SJCRH30 (cell line): ENCODE measurements around the gene BCL10. TPM values are rescaled to one million over a fixed set of nuclear protein-coding genes. Genes with fewer than 3 reads are reported as not detected.

Experiments used
- DNase-seq, 2 experiments: peaks; one replicate each; pipeline ENCODE4 v3.0.0-alpha.2; 2015 to 2020
- H3K27ac ChIP-seq: fragments of 250-450 bp; sonication (Bioruptor Pico); 2 replicates; pipeline ENCODE4 v1.5.1; 2020; ENCODE audit warnings: mild to moderate bottlenecking, moderate library complexity
- H3K27me3 ChIP-seq: fragments of 250-450 bp; sonication (Bioruptor Pico); 2 replicates; pipeline ENCODE4 v1.5.1; 2020; ENCODE audit warnings: mild to moderate bottlenecking, moderate library complexity
- H3K36me3 ChIP-seq: fragments of 250-450 bp; sonication (Bioruptor Pico); 2 replicates; pipeline ENCODE4 v1.5.1; 2020; ENCODE audit warnings: mild to moderate bottlenecking, moderate library complexity
- H3K4me1 ChIP-seq: fragments of 250-450 bp; sonication (Bioruptor Pico); 2 replicates; pipeline ENCODE4 v1.5.1; 2020; ENCODE audit warnings: mild to moderate bottlenecking, moderate library complexity
- H3K4me3 ChIP-seq: fragments of 250-450 bp; sonication (Bioruptor Pico); 2 replicates; pipeline ENCODE4 v1.5.1; 2020; ENCODE audit warnings: mild to moderate bottlenecking, moderate library complexity
- H3K9me3 ChIP-seq: fragments of 250-450 bp; sonication (Bioruptor Pico); replicated peaks from 2 replicates; pipeline ENCODE4 v1.5.1; 2020; ENCODE audit warnings: mild to moderate bottlenecking, moderate library complexity
- total RNA-seq: library from RNA; depleted of rRNA; stranded (reverse); fragments of >200 nt; shearing (Covaris generic); gene quantifications from 2 replicates; pipeline ENCODE4 v1.2.3, GENCODE V29; 2014

BCL10 gene
- total RNA-seq, 1 experiment from 2014 or later = 26.6 TPM

GRCh38 chr1:85311818-85312217, 35.4 kb upstream of the BCL10 start:
- no peaks in the 10 kb centered on the region for H3K36me3 ChIP-seq
- H3K4me1 ChIP-seq = peaks cover 25% of the 10 kb centered on the region
- H3K27ac ChIP-seq = no peak overlapping the region
- H3K9me3 ChIP-seq = no peaks in the 10 kb centered on the region
- no peaks in the 10 kb centered on the region for H3K27me3 ChIP-seq
- H3K4me3 ChIP-seq = no peak overlapping the region
- DNase-seq = no peak

- DNase-seq = no peak
- H3K36me3 ChIP-seq = no peaks in the 10 kb centered on the region
- peaks cover 6% of the 10 kb centered on the region for H3K4me1 ChIP-seq
- H3K4me3 ChIP-seq = no peak overlapping the region
- no peak overlapping the region for H3K27ac ChIP-seq
- no peaks in the 10 kb centered on the region for H3K27me3 ChIP-seq
- no peaks in the 10 kb centered on the region for H3K9me3 ChIP-seq
Observed at GRCh38 chr1:85308833-85309350, 32.5 kb upstream of the BCL10 start.

- H3K4me3 ChIP-seq = no peak overlapping the region
- H3K27ac ChIP-seq = no peak overlapping the region
- no peaks in the 10 kb centered on the region; the same call in 1 of the 2 replicates for H3K4me1 ChIP-seq
- H3K9me3 ChIP-seq = no peaks in the 10 kb centered on the region
- H3K36me3 ChIP-seq = no peaks in the 10 kb centered on the region
- DNase-seq = peak; percentile 87 to 93
- H3K27me3 ChIP-seq = no peaks in the 10 kb centered on the region
Observed at GRCh38 chr1:85307987-85308832, 31.8 kb upstream of the BCL10 start.

- no peaks in the 10 kb centered on the region for H3K4me1 ChIP-seq
- H3K27me3 ChIP-seq = no peaks in the 10 kb centered on the region
- H3K9me3 ChIP-seq = no peaks in the 10 kb centered on the region
- H3K27ac ChIP-seq = no peak overlapping the region
- no peaks in the 10 kb centered on the region for H3K36me3 ChIP-seq
- DNase-seq = no peak
- H3K4me3 ChIP-seq = no peak overlapping the region
Observed at GRCh38 chr1:85306236-85306635, 29.8 kb upstream of the BCL10 start.

- Histone ChIP-seq H3K9me3 (no peaks in the 10 kb centered on the region), H3K4me3 (no peak overlapping the region), H3K4me1 (no peaks in the 10 kb centered on the region; the same call in 1 of the 2 replicates), H3K36me3 (no peaks in the 10 kb centered on the region), H3K27ac (no peak overlapping the region), H3K27me3 (no peaks in the 10 kb centered on the region)
- no peak for DNase-seq
Observed at GRCh38 chr1:85303440-85304162, 27.2 kb upstream of the BCL10 start.

GRCh38 chr1:85300140-85300539, 23.7 kb upstream of the BCL10 start:
- Histone ChIP-seq H3K9me3 (no peaks in the 10 kb centered on the region), H3K4me1 (no peaks in the 10 kb centered on the region; the same call in 1 of the 2 replicates), H3K36me3 (no peaks in the 10 kb centered on the region), H3K27me3 (no peaks in the 10 kb centered on the region), H3K27ac (no peak overlapping the region), H3K4me3 (no peak overlapping the region)
- no peak for DNase-seq

GRCh38 chr1:85297855-85298629, 21.6 kb upstream of the BCL10 start:
- Histone ChIP-seq H3K27ac (peak overlapping the region; percentile 7; the same call in 1 of the 2 replicates), H3K4me1 (no peaks in the 10 kb centered on the region; the same call in 1 of the 2 replicates), H3K4me3 (peak overlapping the region; percentile 28), H3K9me3 (no peaks in the 10 kb centered on the region), H3K27me3 (no peaks in the 10 kb centered on the region), H3K36me3 (no peaks in the 10 kb centered on the region)
- peak; percentile 60 to 73 for DNase-seq

- H3K4me3 ChIP-seq = peak overlapping the region; percentile 28
Observed at GRCh38 chr1:85297538-85297854, 21.1 kb upstream of the BCL10 start.

GRCh38 chr1:85296980-85297379, 20.5 kb upstream of the BCL10 start:
- H3K4me1 ChIP-seq = no peaks in the 10 kb centered on the region; the same call in 1 of the 2 replicates
- H3K36me3 ChIP-seq = no peaks in the 10 kb centered on the region
- no peaks in the 10 kb centered on the region for H3K9me3 ChIP-seq
- no peak overlapping the region for H3K4me3 ChIP-seq
- DNase-seq = no peak
- no peak overlapping the region for H3K27ac ChIP-seq
- no peaks in the 10 kb centered on the region for H3K27me3 ChIP-seq

More at GRCh38 chr1:85297538-85297854, 21.1 kb upstream of the BCL10 start:
- Histone ChIP-seq H3K4me1 (no peaks in the 10 kb centered on the region; the same call in 1 of the 2 replicates), H3K9me3 (no peaks in the 10 kb centered on the region), H3K27me3 (no peaks in the 10 kb centered on the region), H3K27ac (peak overlapping the region; percentile 7; the same call in 1 of the 2 replicates), H3K36me3 (no peaks in the 10 kb centered on the region)
- DNase-seq = no peak

GRCh38 chr1:85295654-85296053, 19.2 kb upstream of the BCL10 start:
- Histone ChIP-seq H3K36me3 (no peaks in the 10 kb centered on the region), H3K9me3 (no peaks in the 10 kb centered on the region), H3K4me1 (no peaks in the 10 kb centered on the region; the same call in 1 of the 2 replicates), H3K27me3 (no peaks in the 10 kb centered on the region), H3K4me3 (no peak overlapping the region), H3K27ac (no peak overlapping the region)
- DNase-seq = no peak

- no peaks in the 10 kb centered on the region; the same call in 1 of the 2 replicates for H3K4me1 ChIP-seq
- no peaks in the 10 kb centered on the region for H3K9me3 ChIP-seq
- no peaks in the 10 kb centered on the region for H3K27me3 ChIP-seq
- H3K27ac ChIP-seq = no peak overlapping the region
- no peaks in the 10 kb centered on the region for H3K36me3 ChIP-seq
- no peak overlapping the region for H3K4me3 ChIP-seq
- DNase-seq = no peak
Observed at GRCh38 chr1:85295006-85295431, 18.6 kb upstream of the BCL10 start.

GRCh38 chr1:85290826-85291225, 14.4 kb upstream of the BCL10 start:
- Histone ChIP-seq H3K4me1 (no peaks in the 10 kb centered on the region), H3K27ac (no peak overlapping the region), H3K27me3 (no peaks in the 10 kb centered on the region), H3K9me3 (no peaks in the 10 kb centered on the region), H3K4me3 (no peak overlapping the region), H3K36me3 (no peaks in the 10 kb centered on the region)
- no peak for DNase-seq

GRCh38 chr1:85289848-85290335, 13.5 kb upstream of the BCL10 start:
- Histone ChIP-seq H3K4me1 (no peaks in the 10 kb centered on the region), H3K4me3 (no peak overlapping the region), H3K27ac (no peak overlapping the region), H3K9me3 (no peaks in the 10 kb centered on the region), H3K27me3 (no peaks in the 10 kb centered on the region), H3K36me3 (no peaks in the 10 kb centered on the region)
- DNase-seq = no peak

GRCh38 chr1:85289207-85289847, 12.9 kb upstream of the BCL10 start:
- no peak overlapping the region for H3K27ac ChIP-seq
- H3K4me1 ChIP-seq = no peaks in the 10 kb centered on the region
- no peaks in the 10 kb centered on the region for H3K9me3 ChIP-seq
- no peak overlapping the region for H3K4me3 ChIP-seq
- no peaks in the 10 kb centered on the region for H3K27me3 ChIP-seq
- no peaks in the 10 kb centered on the region for H3K36me3 ChIP-seq
- no peak for DNase-seq
